Measurements from ENCODE around the gene RNF32. TPM values are rescaled to one million over a fixed set of nuclear protein-coding genes. Genes with fewer than 3 reads are reported as not detected.

Gene RNF32
- total RNA-seq, 3 donors from 2014 or later (not counting 1 experiment from before 2014, with no cell fraction given): 0.80 TPM; not detected in 2

GRCh38 chr7:156600496-156600895 lies 40.1 kb upstream of the RNF32 start:
- no peaks in the 10 kb centered on the region for H3K36me3 Mint-ChIP-seq
- DNase-seq: no peak

GRCh38 chr7:156602283-156602682 lies 38.3 kb upstream of the RNF32 start:
- H3K4me3 ChIP-seq (ENCODE audit: low read length): no peak overlapping the region
- Mint-ChIP-seq H3K4me3 (no peak overlapping the region), H3K9me3 (no peaks in the 10 kb centered on the region), H3K27me3 (ENCODE audit: low read depth in 2 of 2) (peaks cover 5 to 31% of the 10 kb centered on the region in 2 donors), H3K36me3 (no peaks in the 10 kb centered on the region), H3K4me1 (no peaks in the 10 kb centered on the region), H3K27ac (no peak overlapping the region)
- intact Hi-C loops (cut with micrococcal nuclease): no loop called here
- no peaks in the 10 kb centered on the region for H3K36me3 ChIP-seq (ENCODE audit: control insufficient read depth, insufficient read depth, low read length)
- H3K4me1 ChIP-seq (ENCODE audit: control insufficient read depth, insufficient read depth, low read length): peaks cover 3% of the 10 kb centered on the region
- 95% methylated on average over 4 of the region's 4 CpGs for WGBS (ENCODE audit: insufficient coverage)
- H3K9me3 ChIP-seq (ENCODE audit: control insufficient read depth, insufficient read depth, low read length): no peaks in the 10 kb centered on the region
- H3K27me3 ChIP-seq (ENCODE audit: control insufficient read depth, insufficient read depth, low read length): peaks cover 2% of the 10 kb centered on the region
- DNase-seq (no peak), ATAC-seq (no peak)
- no peak overlapping the region for H3K27ac ChIP-seq (ENCODE audit: low read length)
- no peak for TF ChIP-seq CTCF (IDR thresholded peaks at IDR 0.05)

More at GRCh38 chr7:156600496-156600895, 40.1 kb upstream of the RNF32 start:
- no peak overlapping the region for H3K4me3 Mint-ChIP-seq
- H3K9me3 ChIP-seq (ENCODE audit: control insufficient read depth, insufficient read depth, low read length): no peaks in the 10 kb centered on the region
- H3K4me1 Mint-ChIP-seq: no peaks in the 10 kb centered on the region
- intact Hi-C loops (cut with micrococcal nuclease): no loop called here
- H3K27ac ChIP-seq (ENCODE audit: low read length): no peak overlapping the region
- no peak for ATAC-seq
- H3K27me3 Mint-ChIP-seq (ENCODE audit: low read depth in 2 of 2): peaks cover 4 to 30% of the 10 kb centered on the region in 2 donors
- H3K4me1 ChIP-seq (ENCODE audit: control insufficient read depth, insufficient read depth, low read length): no peaks in the 10 kb centered on the region
- 94% methylated on average over 6 of the region's 8 CpGs for WGBS (ENCODE audit: insufficient coverage)
- H3K27me3 ChIP-seq (ENCODE audit: control insufficient read depth, insufficient read depth, low read length): no peaks in the 10 kb centered on the region
- TF ChIP-seq CTCF (IDR thresholded peaks at IDR 0.05): no peak
- H3K36me3 ChIP-seq (ENCODE audit: control insufficient read depth, insufficient read depth, low read length): no peaks in the 10 kb centered on the region
- no peak overlapping the region for H3K4me3 ChIP-seq (ENCODE audit: low read length)
- H3K27ac Mint-ChIP-seq: no peak overlapping the region
- no peaks in the 10 kb centered on the region for H3K9me3 Mint-ChIP-seq

- Histone ChIP-seq H3K27me3 (ENCODE audit: control insufficient read depth, insufficient read depth, low read length) (peaks cover 5% of the 10 kb centered on the region), H3K27ac (ENCODE audit: low read length) (no peak overlapping the region), H3K4me3 (ENCODE audit: low read length) (no peak overlapping the region), H3K4me1 (ENCODE audit: control insufficient read depth, insufficient read depth, low read length) (peaks cover 9% of the 10 kb centered on the region), H3K36me3 (ENCODE audit: control insufficient read depth, insufficient read depth, low read length) (no peaks in the 10 kb centered on the region), H3K9me3 (ENCODE audit: control insufficient read depth, insufficient read depth, low read length) (no peaks in the 10 kb centered on the region)
- 84% methylated on average over 6 of the region's 6 CpGs for WGBS (ENCODE audit: insufficient coverage)
- Mint-ChIP-seq H3K4me3 (no peak overlapping the region), H3K36me3 (no peaks in the 10 kb centered on the region), H3K9me3 (no peaks in the 10 kb centered on the region), H3K27me3 (ENCODE audit: low read depth in 2 of 2) (peaks cover 6 to 31% of the 10 kb centered on the region in 2 donors), H3K4me1 (no peaks in the 10 kb centered on the region), H3K27ac (no peak overlapping the region)
- no peak for DNase-seq
- no peak for TF ChIP-seq CTCF (IDR thresholded peaks at IDR 0.05)
- intact Hi-C loops (cut with micrococcal nuclease): no loop called here
- ATAC-seq: no peak
Observed at GRCh38 chr7:156603011-156603410, 37.6 kb upstream of the RNF32 start.

GRCh38 chr7:156603629-156604028 lies 36.9 kb upstream of the RNF32 start:
- Histone ChIP-seq H3K4me1 (ENCODE audit: control insufficient read depth, insufficient read depth, low read length) (peaks cover 11% of the 10 kb centered on the region), H3K4me3 (ENCODE audit: low read length) (no peak overlapping the region), H3K27me3 (ENCODE audit: control insufficient read depth, insufficient read depth, low read length) (peaks cover 5% of the 10 kb centered on the region), H3K36me3 (ENCODE audit: control insufficient read depth, insufficient read depth, low read length) (no peaks in the 10 kb centered on the region), H3K9me3 (ENCODE audit: control insufficient read depth, insufficient read depth, low read length) (no peaks in the 10 kb centered on the region), H3K27ac (ENCODE audit: low read length) (no peak overlapping the region)
- WGBS (ENCODE audit: insufficient coverage): 85% methylated on average over 6 of the region's 7 CpGs
- Mint-ChIP-seq H3K27ac (no peak overlapping the region), H3K9me3 (no peaks in the 10 kb centered on the region), H3K27me3 (ENCODE audit: low read depth in 2 of 2) (peaks cover 9 to 35% of the 10 kb centered on the region in 2 donors), H3K4me1 (no peaks in the 10 kb centered on the region), H3K4me3 (no peak overlapping the region), H3K36me3 (no peaks in the 10 kb centered on the region)
- intact Hi-C loops (cut with micrococcal nuclease): no loop called here
- ATAC-seq (no peak), DNase-seq (no peak)
- no peak for TF ChIP-seq CTCF (IDR thresholded peaks at IDR 0.05)
